HCT116 (cell line): ENCODE measurements around the gene CYP2S1. TPM values are rescaled to one million over a fixed set of nuclear protein-coding genes. Genes with fewer than 3 reads are reported as not detected.
A peak's percentile ranks its signal among the peaks of the same experiment; 100 is the strongest.

ENCODE experiments used
- ATAC-seq: fragments of 200-7000 bp; cut with Tn5 transposase; 2 replicates; pipeline ENCODE4 v1.9.1; 2020; ENCODE audit warnings: mild to moderate bottlenecking, moderate library complexity
- BruUV-seq: library from RNA; stranded (reverse); fragments of 400-500 nt; replicated peaks from 2 replicates; lab custom pipeline; 2021; lab: Mats Ljungman, UMichigan
- CTCF ChIA-PET: fragments of 300-600 bp; sonication (Branson Sonifier 250); formaldehyde crosslinking; loops from one replicate; lab custom pipeline; 2021; ENCODE audit warnings: antibody characterized with exemption; lab: Charles Lee
- POLR2A ChIA-PET: fragments of 300-600, 350-600 bp; sonication (Branson Sonifier 250); formaldehyde crosslinking; loops from one replicate; lab custom pipeline; 2021; ENCODE audit warnings: antibody characterized with exemption; lab: Charles Lee
- RAD21 ChIA-PET, 2 experiments: fragments of 300-600 bp; sonication (Branson Sonifier 250); formaldehyde crosslinking; loops; one replicate each; lab custom pipeline; 2023; ENCODE audit warnings: low total read pairs in 2 of 2; ENCODE audit not compliant: uncharacterized antibody in 2 of 2, unreplicated experiment in 2 of 2, low non-redundant PET in 1 of 2; lab: Charles Lee
- DNase-seq: peaks from one replicate; pipeline ENCODE4 v3.0.0-alpha.2; 2010; ENCODE audit warnings: low read depth, low spot score
- H2AFZ ChIP-seq: fragments of 200-600 bp; shearing (Covaris generic), sonication (generic); 2 replicates; pipeline ENCODE4 v1.6.1; 2017; ENCODE audit warnings: low read depth, mixed run types, mixed read lengths, antibody characterized with exemption, low read length; ENCODE audit not compliant: poor library complexity, severe bottlenecking
- H3K27ac ChIP-seq: 2 replicates; pipeline ENCODE4 v1.5.1; 2012; ENCODE audit warnings: low read depth, low read length
- H3K27me3 ChIP-seq: fragments of 200-600 bp; sonication (generic); 2 replicates; pipeline ENCODE4 v1.6.1; 2016; ENCODE audit warnings: mixed run types, low read length, mixed read lengths; ENCODE audit not compliant: insufficient read depth
- H3K36me3 ChIP-seq, 2 experiments: fragments of 200-500 bp in 1 of 2; fragments of 200-600 bp in 1 of 2; sonication (Bioruptor generic) in 1 of 2; sonication (generic) in 1 of 2; 2 replicates each; pipeline versions ENCODE4 v1.5.1 to v1.6.1; 2014 to 2016; ENCODE audit warnings: low read length in 2 of 2, inconsistent platforms in 1 of 2, mixed read lengths in 1 of 2, mixed run types in 1 of 2; ENCODE audit not compliant: insufficient read depth in 2 of 2, control insufficient read depth in 1 of 2
- H3K4me1 ChIP-seq, 2 experiments: fragments of 200-600 bp in 1 of 2; sonication (generic) in 1 of 2; 2 replicates each; pipeline versions ENCODE4 v1.5.1 to v1.6.1; 2012 to 2017; ENCODE audit warnings: low read length in 2 of 2, inconsistent platforms in 1 of 2, mild to moderate bottlenecking in 1 of 2, mixed read lengths in 1 of 2, mixed run types in 1 of 2, moderate library complexity in 1 of 2; ENCODE audit not compliant: insufficient read depth in 2 of 2, control insufficient read depth in 1 of 2
- H3K4me2 ChIP-seq: fragments of 200-600 bp; sonication (generic); 2 replicates; pipeline ENCODE4 v1.6.1; 2017; ENCODE audit warnings: mixed run types, low read length, mixed read lengths
- H3K4me3 ChIP-seq, 2 experiments: fragments of 200-600 bp in 1 of 2; sonication (generic) in 1 of 2; replicated peaks in 1 of 2; 2 replicates each; pipeline ENCODE4 v1.5.1; 2011 to 2016; ENCODE audit warnings: low read length in 2 of 2, control low read depth in 1 of 2, low read depth in 1 of 2, mild to moderate bottlenecking in 1 of 2, mixed read lengths in 1 of 2, mixed run types in 1 of 2
- H3K79me2 ChIP-seq: fragments of 200-600 bp; sonication (generic); 2 replicates; pipeline ENCODE4 v1.6.1; 2017; ENCODE audit warnings: mild to moderate bottlenecking, mixed run types, low read length, moderate library complexity, mixed read lengths; ENCODE audit not compliant: insufficient read depth
- H3K9ac ChIP-seq: fragments of 200-600 bp; sonication (generic); 2 replicates; pipeline ENCODE4 v1.6.1; 2016; ENCODE audit warnings: low read length, mixed read lengths
- H3K9me2 ChIP-seq: fragments of 200-600 bp; sonication (generic), shearing (Covaris generic); 2 replicates; pipeline ENCODE4 v1.6.1; 2017; ENCODE audit warnings: mixed run types, mild to moderate bottlenecking, moderate library complexity; ENCODE audit not compliant: insufficient read depth
- H3K9me3 ChIP-seq, 2 experiments: fragments of 200-500 bp in 1 of 2; fragments of 200-600 bp in 1 of 2; sonication (Bioruptor generic) in 1 of 2; sonication (generic) in 1 of 2; 2 replicates each; pipeline ENCODE4 v1.6.1; 2014 to 2017; ENCODE audit warnings: low read length in 2 of 2, mixed read lengths in 2 of 2, inconsistent platforms in 1 of 2, low read depth in 1 of 2, mild to moderate bottlenecking in 1 of 2, mixed run types in 1 of 2, moderate library complexity in 1 of 2; ENCODE audit not compliant: control insufficient read depth in 1 of 2, insufficient read depth in 1 of 2
- H4K20me1 ChIP-seq: fragments of 200-600 bp; sonication (generic), shearing (Covaris generic); 2 replicates; pipeline ENCODE4 v1.6.1; 2017; ENCODE audit warnings: mixed run types, mild to moderate bottlenecking, moderate library complexity; ENCODE audit not compliant: insufficient read depth
- CEBPB ChIP-seq: IDR thresholded peaks from 2 replicates; pipeline ENCODE4 v1.6.1; 2012; ENCODE audit warnings: low read depth
- EGR1 ChIP-seq: IDR thresholded peaks from 2 replicates; pipeline ENCODE4 v1.6.1; 2012; ENCODE audit warnings: low read depth
- ELF1 ChIP-seq: IDR thresholded peaks from 2 replicates; pipeline ENCODE4 v1.6.1; 2012; ENCODE audit warnings: low read depth, borderline replicate concordance
- FOSL1 ChIP-seq: IDR thresholded peaks from 2 replicates; pipeline ENCODE4 v1.6.1; 2012; ENCODE audit warnings: low read depth
- POLR2A ChIP-seq: IDR thresholded peaks from 2 replicates; pipeline ENCODE4 v1.7.0; 2011; ENCODE audit warnings: borderline replicate concordance; ENCODE audit not compliant: insufficient read depth, insufficient read length; ENCODE audit errors: extremely low read depth
- SIN3A ChIP-seq: IDR thresholded peaks from 2 replicates; pipeline ENCODE4 v1.6.1; 2012; ENCODE audit warnings: low read depth
- SRF ChIP-seq: IDR thresholded peaks from 2 replicates; pipeline ENCODE4 v1.6.1; 2012; ENCODE audit warnings: low read depth
- TCF7L2 ChIP-seq: IDR thresholded peaks from 2 replicates; pipeline ENCODE4 v1.7.0; 2011; ENCODE audit warnings: borderline replicate concordance, inconsistent platforms; ENCODE audit not compliant: insufficient read depth, insufficient read length; ENCODE audit errors: extremely low read depth
- ZNF274 ChIP-seq: fragments of 200-500 bp; sonication (Bioruptor generic); IDR thresholded peaks from 2 replicates; pipeline ENCODE4 v1.6.1; 2014; ENCODE audit warnings: mild to moderate bottlenecking, low read depth, low read length, inconsistent platforms
- intact Hi-C: fragments of 100-400 bp; cut with micrococcal nuclease; formaldehyde crosslinking; loops from 2 replicates; pipeline ENCODE4 v1.10.0; 2022
- total RNA-seq: library from RNA; stranded (reverse); gene quantifications from one replicate; pipeline ENCODE4 v1.2.1, GENCODE V29; 2021; ENCODE audit not compliant: unreplicated experiment
- TF ChIP-seq, protein P1 (sequence below), 3 experiments: fragments of 200-600 bp in 1 of 3; sonication (generic) in 1 of 3; IDR thresholded peaks in 2 of 3; conservative IDR thresholded peaks in 1 of 3; 2 replicates each; pipeline ENCODE4 v1.5.1; 2012 to 2017; ENCODE audit warnings: low read depth in 2 of 3, low read length in 2 of 3, antibody characterized with exemption in 1 of 3, borderline replicate concordance in 1 of 3, control low read depth in 1 of 3, mild to moderate bottlenecking in 1 of 3, mixed read lengths in 1 of 3, mixed run types in 1 of 3, moderate library complexity in 1 of 3; ENCODE audit not compliant: insufficient read depth in 1 of 3
- TF ChIP-seq, protein P2 (sequence below): IDR thresholded peaks from 2 replicates; pipeline ENCODE4 v1.6.1; 2012

Gene CYP2S1
- total RNA-seq, 1 experiment from 2014 or later = 17.6 TPM

DNA sequence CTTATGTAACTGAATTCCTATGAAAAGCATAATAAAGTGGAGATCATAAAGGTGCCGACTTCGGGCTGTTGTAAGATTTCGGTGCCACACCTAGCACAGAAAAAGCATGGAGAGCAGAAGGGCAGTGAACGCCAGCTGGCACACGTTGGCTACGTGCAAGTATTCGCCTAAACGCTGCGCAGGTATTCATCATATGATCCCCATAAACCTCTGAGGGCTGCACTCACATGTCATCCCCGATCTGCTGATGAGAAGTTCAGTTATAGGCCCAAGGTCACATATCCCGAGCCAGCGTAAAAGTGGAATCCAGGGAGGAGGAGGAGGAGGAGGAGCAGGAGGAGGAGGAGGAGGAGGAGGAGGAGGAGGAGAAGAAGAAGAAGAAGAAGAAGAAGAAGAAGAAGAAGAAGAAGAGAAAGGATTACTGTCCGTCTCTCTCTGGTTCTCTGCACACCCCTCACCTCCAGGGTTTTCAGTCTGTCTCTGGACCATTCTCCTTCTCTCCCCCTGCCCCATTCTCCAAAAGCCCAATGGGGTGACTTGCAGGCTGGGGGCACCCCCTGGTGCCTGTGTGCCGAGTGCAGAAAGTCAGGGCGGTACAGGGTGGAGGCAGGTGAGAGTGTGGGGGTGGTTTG, 18.6 kb upstream of the CYP2S1 start:
- CTCF ChIA-PET = no interaction called here
- Histone ChIP-seq H4K20me1 (no peaks in the 10 kb centered on the region), H3K4me2 (peak overlapping the region; percentile 90), H3K27me3 (no peaks in the 10 kb centered on the region), H3K27ac (no peak overlapping the region), H3K9me2 (no peaks in the 10 kb centered on the region), H3K4me3 (no peak overlapping the region), H3K9me3 (no peaks in the 10 kb centered on the region), H2AFZ (no peak overlapping the region), H3K36me3 (no peaks in the 10 kb centered on the region), H3K9ac (no peak overlapping the region), H3K4me1 (peaks cover 25 to 62% of the 10 kb centered on the region in 2 experiments), H3K79me2 (no peaks in the 10 kb centered on the region)
- ATAC-seq (no peak), DNase-seq (no peak)
- intact Hi-C loops = no loop called here
- no peak for TF ChIP-seq EGR1
- TF ChIP-seq SIN3A = no peak
- no peak for TF ChIP-seq ZNF274
- TF ChIP-seq, protein P1, sequence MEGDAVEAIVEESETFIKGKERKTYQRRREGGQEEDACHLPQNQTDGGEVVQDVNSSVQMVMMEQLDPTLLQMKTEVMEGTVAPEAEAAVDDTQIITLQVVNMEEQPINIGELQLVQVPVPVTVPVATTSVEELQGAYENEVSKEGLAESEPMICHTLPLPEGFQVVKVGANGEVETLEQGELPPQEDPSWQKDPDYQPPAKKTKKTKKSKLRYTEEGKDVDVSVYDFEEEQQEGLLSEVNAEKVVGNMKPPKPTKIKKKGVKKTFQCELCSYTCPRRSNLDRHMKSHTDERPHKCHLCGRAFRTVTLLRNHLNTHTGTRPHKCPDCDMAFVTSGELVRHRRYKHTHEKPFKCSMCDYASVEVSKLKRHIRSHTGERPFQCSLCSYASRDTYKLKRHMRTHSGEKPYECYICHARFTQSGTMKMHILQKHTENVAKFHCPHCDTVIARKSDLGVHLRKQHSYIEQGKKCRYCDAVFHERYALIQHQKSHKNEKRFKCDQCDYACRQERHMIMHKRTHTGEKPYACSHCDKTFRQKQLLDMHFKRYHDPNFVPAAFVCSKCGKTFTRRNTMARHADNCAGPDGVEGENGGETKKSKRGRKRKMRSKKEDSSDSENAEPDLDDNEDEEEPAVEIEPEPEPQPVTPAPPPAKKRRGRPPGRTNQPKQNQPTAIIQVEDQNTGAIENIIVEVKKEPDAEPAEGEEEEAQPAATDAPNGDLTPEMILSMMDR (IDR thresholded peaks at IDR 0.05 in 2 of 3, conservative IDR thresholded peaks at IDR 0.05 in 1 of 3; ENCODE audit: borderline replicate concordance in 1 of 3, insufficient read depth in 1 of 3, low read depth in 2 of 3, low read length in 2 of 3) = no peak
- no peak for TF ChIP-seq CEBPB
- TF ChIP-seq FOSL1 = no peak
- TF ChIP-seq, protein P2, sequence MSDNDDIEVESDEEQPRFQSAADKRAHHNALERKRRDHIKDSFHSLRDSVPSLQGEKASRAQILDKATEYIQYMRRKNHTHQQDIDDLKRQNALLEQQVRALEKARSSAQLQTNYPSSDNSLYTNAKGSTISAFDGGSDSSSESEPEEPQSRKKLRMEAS = no peak
- TF ChIP-seq SRF = no peak
- no peak for TF ChIP-seq ELF1
- no peak for TF ChIP-seq POLR2A
- TF ChIP-seq TCF7L2 = no peak
- RAD21 ChIA-PET = no interaction called here
- BruUV-seq = no TSS peak
- POLR2A ChIA-PET = no interaction called here
